CD14-positive monocyte (primary cell): ENCODE data around the gene NT5C3A. TPM values are rescaled to one million over a fixed set of nuclear protein-coding genes. Genes with fewer than 3 reads are reported as not detected.

Source experiments
- DNase-seq, 3 donors: peaks; one replicate each; pipeline ENCODE4 v3.0.0-alpha.2; 2011 to 2022
- H2AFZ ChIP-seq: 2 replicates; pipeline ENCODE4 v1.6.0; 2012; ENCODE audit warnings: mild to moderate bottlenecking, low read depth, low read length, inconsistent platforms; ENCODE audit not compliant: insufficient read depth, poor library complexity, severe bottlenecking
- H3K27ac ChIP-seq, 2 donors: 1 replicate in 1 of 2; 2 replicates in 1 of 2; pipeline ENCODE4 v1.5.1; 2012 to 2013; ENCODE audit warnings: low read length in 2 of 2, control low read depth in 1 of 2, inconsistent platforms in 1 of 2, low read depth in 1 of 2, mild to moderate bottlenecking in 1 of 2
- H3K27me3 ChIP-seq, 2 donors: one replicate each; pipeline versions ENCODE4 v1.6.0 to v1.6.1; 2011 to 2013; ENCODE audit warnings: low read length in 2 of 2; ENCODE audit not compliant: control insufficient read depth in 2 of 2, insufficient read depth in 2 of 2
- H3K36me3 ChIP-seq, 2 donors: replicated peaks in 1 of 2; 1 replicate in 1 of 2; 2 replicates in 1 of 2; pipeline versions ENCODE4 v1.5.1 to v1.6.1; 2012 to 2013; ENCODE audit warnings: low read length in 2 of 2, control low read depth in 1 of 2, inconsistent platforms in 1 of 2, mild to moderate bottlenecking in 1 of 2; ENCODE audit not compliant: insufficient read depth in 2 of 2, control insufficient read depth in 1 of 2
- H3K4me1 ChIP-seq, 2 donors: 1 replicate in 1 of 2; 2 replicates in 1 of 2; pipeline versions ENCODE4 v1.5.1 to v1.6.1; 2012 to 2013; ENCODE audit warnings: low read length in 2 of 2, control low read depth in 1 of 2, inconsistent platforms in 1 of 2, mild to moderate bottlenecking in 1 of 2, moderate library complexity in 1 of 2; ENCODE audit not compliant: insufficient read depth in 2 of 2, control insufficient read depth in 1 of 2
- H3K4me2 ChIP-seq: replicated peaks from 2 replicates; pipeline ENCODE3; 2012; ENCODE audit warnings: low read length, moderate library complexity, mild to moderate bottlenecking; ENCODE audit not compliant: poor library complexity, severe bottlenecking; ENCODE audit errors: extremely low read depth
- H3K4me3 ChIP-seq, 3 experiments: fragments of 200-600 bp in 1 of 3; sonication (generic) in 1 of 3; replicated peaks in 1 of 3; 1 replicate in 2 of 3; 2 replicates in 1 of 3; pipeline ENCODE4 v1.5.1; 2011 to 2013; ENCODE audit warnings: low read length in 3 of 3, mild to moderate bottlenecking in 3 of 3, control low read depth in 2 of 3, low read depth in 2 of 3, inconsistent platforms in 1 of 3, moderate library complexity in 1 of 3
- H3K79me2 ChIP-seq: 2 replicates; pipeline ENCODE4 v1.6.0; 2012; ENCODE audit warnings: mild to moderate bottlenecking, control low read depth, inconsistent platforms, low read length, moderate library complexity; ENCODE audit not compliant: insufficient read depth
- H3K9ac ChIP-seq: 2 replicates; pipeline ENCODE4 v1.6.0; 2017; ENCODE audit warnings: low read length, mild to moderate bottlenecking; ENCODE audit not compliant: insufficient read depth, poor library complexity, severe bottlenecking
- H3K9me3 ChIP-seq, 2 donors: replicated peaks in 1 of 2; 1 replicate in 1 of 2; 2 replicates in 1 of 2; pipeline versions ENCODE4 v1.5.1 to v1.6.1; 2012 to 2013; ENCODE audit warnings: low read length in 2 of 2, control low read depth in 1 of 2; ENCODE audit not compliant: control insufficient read depth in 1 of 2, insufficient read depth in 1 of 2
- H4K20me1 ChIP-seq: 2 replicates; pipeline ENCODE4 v1.6.0; 2012; ENCODE audit warnings: mild to moderate bottlenecking, low read length, control low read depth, moderate library complexity; ENCODE audit not compliant: insufficient read depth
- H3K27ac Mint-ChIP-seq, 7 donors: one replicate each; pipeline ENCODE4 v1.8.0; 2020; ENCODE audit warnings: mild to moderate bottlenecking in 7 of 7, mixed read lengths in 7 of 7, moderate library complexity in 6 of 7, inconsistent platforms in 2 of 7
- H3K27me3 Mint-ChIP-seq, 3 donors: one replicate each; pipeline ENCODE4 v1.8.0; 2021 to 2022; ENCODE audit warnings: low read depth in 3 of 3, mild to moderate bottlenecking in 3 of 3, mixed read lengths in 3 of 3, moderate library complexity in 3 of 3, inconsistent platforms in 1 of 3
- H3K36me3 Mint-ChIP-seq, 2 donors: one replicate each; pipeline ENCODE4 v1.8.0; 2020; ENCODE audit warnings: mixed read lengths in 2 of 2, inconsistent platforms in 1 of 2, mild to moderate bottlenecking in 1 of 2
- H3K4me1 Mint-ChIP-seq: one replicate; pipeline ENCODE4 v1.8.0; 2020; ENCODE audit warnings: mild to moderate bottlenecking, mixed read lengths
- H3K4me3 Mint-ChIP-seq, 2 donors: one replicate each; pipeline ENCODE4 v1.8.0; 2020; ENCODE audit warnings: mild to moderate bottlenecking in 2 of 2, mixed read lengths in 2 of 2, moderate library complexity in 1 of 2
- H3K9me3 Mint-ChIP-seq, 7 donors: one replicate each; pipeline ENCODE4 v1.8.0; 2020 to 2022; ENCODE audit warnings: mixed read lengths in 7 of 7, mild to moderate bottlenecking in 6 of 7, moderate library complexity in 6 of 7, inconsistent platforms in 2 of 7
- CTCF ChIP-seq: fragments of 200-600 bp; IDR thresholded peaks from one replicate; pipeline ENCODE4 v1.8.0; 2022; ENCODE audit warnings: antibody characterized with exemption, mild to moderate bottlenecking
- WGBS: methylation state at CpG from one replicate; pipeline ENCODE4 v1.1.5; 2013; ENCODE audit warnings: missing lambda C conversion rate; ENCODE audit not compliant: insufficient coverage; 5-methylcytosine and 5-hydroxymethylcytosine counted together
- intact Hi-C, 2 donors: fragments of 100-400 bp; cut with micrococcal nuclease; formaldehyde crosslinking; loops; one replicate each; pipeline versions ENCODE4 v1.15.0 to v1.15.1; 2023
- polyA plus RNA-seq, 3 donors: library from polyadenylated mRNA; depleted of rRNA in 1 of 3; unstranded in 2 of 3; stranded (reverse) in 1 of 3; fragments of 300-500 nt in 2 of 3; fragments of >200 nt in 1 of 3; fragmentation: Illumina TruSeq in 2 of 3; gene quantifications; 1 replicate in 2 of 3; 2 replicates in 1 of 3; pipeline ENCODE4 v1.2.3, GENCODE V29; 2012 to 2021

The NT5C3A gene
- polyA plus RNA-seq, 3 donors, result 19.4 to 37.7 (median 29.5) TPM

- Mint-ChIP-seq H3K4me1 (peaks cover 36% of the 10 kb centered on the region), H3K27ac (peak overlapping the region; percentile 57 to 93 (median 87)), H3K9me3 (no peaks in the 10 kb centered on the region), H3K36me3 (no peaks in the 10 kb centered on the region), H3K4me3 (peak overlapping the region; percentile 74 to 83), H3K27me3 (no peaks in the 10 kb centered on the region)
- Histone ChIP-seq H3K9me3 (no peaks in the 10 kb centered on the region), H3K79me2 (peaks cover 100% of the 10 kb centered on the region), H2AFZ (peak overlapping the region; percentile 37), H3K9ac (peak overlapping the region; percentile 4), H3K4me2 (peak overlapping the region; percentile 74), H3K4me1 (peaks cover 20 to 42% of the 10 kb centered on the region in 2 donors), H3K27ac (peak overlapping the region in 1 of 2 donors; percentile 70), H3K4me3 (peak overlapping the region in 2 of 3 experiments; percentile 43 to 64), H4K20me1 (peaks cover 29% of the 10 kb centered on the region), H3K36me3 (no peaks in the 10 kb centered on the region), H3K27me3 (no peaks in the 10 kb centered on the region)
- no peak for TF ChIP-seq CTCF
- 0% methylated on average over 1 of the region's 9 CpGs for WGBS
- DNase-seq, result peak; percentile 24 to 47 (median 46)
- intact Hi-C loops, result no loop called here
Measured at GRCh38 chr7:33040803-33041516, 21.6 kb downstream of the NT5C3A start.

- Histone ChIP-seq H3K79me2 (peaks cover 100% of the 10 kb centered on the region), H3K36me3 (peaks cover 0 to 6% of the 10 kb centered on the region in 2 donors), H3K27me3 (no peaks in the 10 kb centered on the region), H3K9me3 (no peaks in the 10 kb centered on the region), H3K27ac (peak overlapping the region in 1 of 2 donors; percentile 74), H3K4me2 (peak overlapping the region; percentile 74), H4K20me1 (peaks cover 22% of the 10 kb centered on the region), H3K9ac (peak overlapping the region; percentile 41), H3K4me1 (peaks cover 20 to 38% of the 10 kb centered on the region in 2 donors), H3K4me3 (peak overlapping the region; percentile 44 to 90 (median 79)), H2AFZ (peak overlapping the region; percentile 12)
- Mint-ChIP-seq H3K27me3 (no peaks in the 10 kb centered on the region), H3K36me3 (peaks cover 0 to 2% of the 10 kb centered on the region in 2 donors), H3K9me3 (no peaks in the 10 kb centered on the region), H3K27ac (peak overlapping the region; percentile 61 to 89 (median 83)), H3K4me3 (peak overlapping the region; percentile 60 to 91), H3K4me1 (peaks cover 32% of the 10 kb centered on the region)
- no peak for TF ChIP-seq CTCF
- no CpG with 5 or more reads among the region's 1 CpG for WGBS
- DNase-seq, result no peak
- intact Hi-C loops, result no loop called here
Measured at GRCh38 chr7:33039903-33040292, 22.7 kb downstream of the NT5C3A start.
